Measurements from ENCODE around the gene HKDC1.
"Not testable (repeated sequence)": the region's sequence is repeated elsewhere in the genome, so short reads cannot be mapped to it uniquely, and the experiment has no call there.

Gene HKDC1, protein sequence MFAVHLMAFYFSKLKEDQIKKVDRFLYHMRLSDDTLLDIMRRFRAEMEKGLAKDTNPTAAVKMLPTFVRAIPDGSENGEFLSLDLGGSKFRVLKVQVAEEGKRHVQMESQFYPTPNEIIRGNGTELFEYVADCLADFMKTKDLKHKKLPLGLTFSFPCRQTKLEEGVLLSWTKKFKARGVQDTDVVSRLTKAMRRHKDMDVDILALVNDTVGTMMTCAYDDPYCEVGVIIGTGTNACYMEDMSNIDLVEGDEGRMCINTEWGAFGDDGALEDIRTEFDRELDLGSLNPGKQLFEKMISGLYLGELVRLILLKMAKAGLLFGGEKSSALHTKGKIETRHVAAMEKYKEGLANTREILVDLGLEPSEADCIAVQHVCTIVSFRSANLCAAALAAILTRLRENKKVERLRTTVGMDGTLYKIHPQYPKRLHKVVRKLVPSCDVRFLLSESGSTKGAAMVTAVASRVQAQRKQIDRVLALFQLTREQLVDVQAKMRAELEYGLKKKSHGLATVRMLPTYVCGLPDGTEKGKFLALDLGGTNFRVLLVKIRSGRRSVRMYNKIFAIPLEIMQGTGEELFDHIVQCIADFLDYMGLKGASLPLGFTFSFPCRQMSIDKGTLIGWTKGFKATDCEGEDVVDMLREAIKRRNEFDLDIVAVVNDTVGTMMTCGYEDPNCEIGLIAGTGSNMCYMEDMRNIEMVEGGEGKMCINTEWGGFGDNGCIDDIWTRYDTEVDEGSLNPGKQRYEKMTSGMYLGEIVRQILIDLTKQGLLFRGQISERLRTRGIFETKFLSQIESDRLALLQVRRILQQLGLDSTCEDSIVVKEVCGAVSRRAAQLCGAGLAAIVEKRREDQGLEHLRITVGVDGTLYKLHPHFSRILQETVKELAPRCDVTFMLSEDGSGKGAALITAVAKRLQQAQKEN

DNA sequence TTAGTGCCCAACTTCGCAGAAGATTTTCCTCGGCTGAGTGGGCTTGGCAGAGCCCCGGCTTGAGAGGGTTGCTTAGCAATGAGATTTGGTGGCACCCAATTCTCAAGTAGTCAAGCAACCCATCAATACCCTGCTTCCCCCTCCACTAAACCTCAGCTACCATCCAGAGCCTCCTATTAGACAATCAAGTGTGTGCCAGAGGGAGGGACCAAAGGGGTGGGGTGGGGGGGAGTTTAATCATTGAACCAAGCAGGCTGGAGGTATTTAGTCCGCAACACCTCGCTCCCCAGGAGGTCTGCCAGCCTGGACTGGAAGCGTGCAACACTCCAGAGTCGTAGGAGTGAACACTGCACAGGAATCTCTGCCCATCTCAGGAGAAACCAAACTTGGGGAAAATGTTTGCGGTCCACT is at the start of gene HKDC1:
Gene HKDC1 (plus strand): TSS at position 292 of the 411 bp plus-strand sequence. CDS start 104 bp downstream, at position 396.
- DNase-seq (ENCODE audit: low read depth in 2 of 2) = no peak

GRCh38 chr10:69172241-69172982 is 47.7 kb upstream of the HKDC1 start:
- no peak for DNase-seq (ENCODE audit: low read depth in 2 of 2)

DNA sequence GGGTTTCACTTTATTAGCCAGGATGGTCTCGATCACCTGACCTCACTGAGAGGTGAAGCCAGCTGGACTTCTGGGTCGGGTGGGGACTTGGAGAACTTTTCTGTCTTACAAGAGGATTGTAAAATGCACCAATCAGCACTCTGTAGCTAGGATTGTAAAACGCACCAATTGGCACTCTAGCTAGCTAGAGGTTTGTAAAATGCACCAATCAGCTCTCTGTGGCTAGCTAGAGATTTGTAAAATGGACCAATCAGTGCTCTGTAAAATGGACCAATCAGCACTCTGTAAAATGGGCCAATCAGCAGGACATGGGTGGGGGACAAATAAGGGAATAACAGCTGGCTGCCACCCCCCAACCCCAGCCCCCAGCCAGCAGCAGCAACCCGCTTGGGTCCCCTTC is 44.8 kb upstream of the HKDC1 start:
- DNase-seq (ENCODE audit: low read depth in 2 of 2) = not testable (repeated sequence)

- DNase-seq (ENCODE audit: low read depth in 2 of 2) = no peak
Measured at GRCh38 chr10:69176823-69177222, 43.3 kb upstream of the HKDC1 start.

DNA sequence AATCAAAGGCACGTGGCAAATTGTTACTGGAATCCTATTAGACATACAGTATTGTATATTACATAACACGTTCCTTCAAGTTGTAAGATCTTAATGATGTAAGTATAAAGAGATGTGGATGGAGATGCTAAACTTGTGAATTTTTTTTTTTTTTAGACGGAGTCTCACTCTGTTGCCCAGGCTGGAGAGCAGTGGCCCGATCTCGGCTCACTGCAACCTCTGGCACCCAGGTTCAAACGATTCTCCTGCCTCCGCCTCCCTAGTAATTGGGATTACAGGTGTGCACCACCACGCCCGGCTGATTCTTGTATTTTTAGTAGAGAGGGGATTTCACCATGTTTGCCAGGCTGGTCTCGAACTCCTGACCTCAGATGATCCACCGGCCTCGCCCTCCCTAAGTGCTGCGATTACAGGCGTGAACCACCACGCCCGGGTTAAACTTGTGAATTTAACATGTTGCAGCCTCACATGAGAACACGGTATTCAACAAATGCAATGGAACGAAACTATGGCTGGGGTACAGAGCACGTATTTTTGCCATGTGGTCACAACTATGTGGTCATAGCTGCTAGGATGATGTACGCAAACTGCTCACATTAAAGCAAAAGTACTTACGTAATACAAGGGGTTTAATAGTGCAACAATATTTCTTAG is 40.9 kb upstream of the HKDC1 start:
- peak in 1 of 2 donors; percentile 4 for DNase-seq (ENCODE audit: low read depth in 2 of 2)

DNA sequence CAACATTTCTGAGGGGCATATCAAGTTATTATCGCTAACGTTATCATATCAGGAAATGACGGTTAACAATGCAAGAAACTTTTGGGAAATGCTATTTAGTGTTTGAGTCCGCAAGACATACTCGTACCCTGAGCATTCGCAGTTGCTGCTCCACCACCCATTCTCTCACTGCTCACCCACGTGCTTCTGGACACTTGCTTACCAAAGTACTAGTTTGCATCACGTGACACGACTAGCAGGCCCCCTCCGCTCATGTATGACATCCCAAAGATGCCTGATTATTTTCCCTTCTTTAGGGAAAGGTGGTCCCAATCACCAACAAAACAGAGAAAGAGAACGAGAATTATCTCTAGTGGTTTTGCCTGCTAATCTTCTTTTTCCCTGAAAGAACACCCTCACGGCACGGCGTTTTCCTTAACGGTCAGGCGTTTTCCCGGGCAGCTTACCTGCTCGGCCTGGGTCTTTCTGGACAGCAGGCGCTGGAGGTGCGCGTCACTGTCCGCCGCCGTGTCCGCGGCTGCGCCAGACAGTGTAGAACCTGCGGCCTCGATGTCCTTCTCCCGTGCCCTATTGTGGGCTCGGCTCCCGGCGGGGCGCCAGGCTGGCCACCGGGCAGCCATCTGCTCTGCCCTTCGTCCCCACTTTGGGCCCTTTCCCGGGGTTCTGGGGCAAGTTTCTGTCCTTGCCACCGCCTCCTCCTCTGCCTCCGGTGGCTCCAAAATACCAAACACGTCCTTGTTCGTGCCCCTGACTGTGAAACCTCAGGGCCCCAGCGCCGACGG is 40.2 kb upstream of the HKDC1 start, which contains the start of gene SUPV3L1:
Gene SUPV3L1 (plus strand): TSS at position 492 of the 782 bp plus-strand sequence. CDS start 58 bp downstream, at position 550.
- peak; percentile 73 to 82 for DNase-seq (ENCODE audit: low read depth in 2 of 2)

- no peak for DNase-seq (ENCODE audit: low read depth in 2 of 2)
Measured at GRCh38 chr10:69180525-69181204, 39.5 kb upstream of the HKDC1 start.

DNA sequence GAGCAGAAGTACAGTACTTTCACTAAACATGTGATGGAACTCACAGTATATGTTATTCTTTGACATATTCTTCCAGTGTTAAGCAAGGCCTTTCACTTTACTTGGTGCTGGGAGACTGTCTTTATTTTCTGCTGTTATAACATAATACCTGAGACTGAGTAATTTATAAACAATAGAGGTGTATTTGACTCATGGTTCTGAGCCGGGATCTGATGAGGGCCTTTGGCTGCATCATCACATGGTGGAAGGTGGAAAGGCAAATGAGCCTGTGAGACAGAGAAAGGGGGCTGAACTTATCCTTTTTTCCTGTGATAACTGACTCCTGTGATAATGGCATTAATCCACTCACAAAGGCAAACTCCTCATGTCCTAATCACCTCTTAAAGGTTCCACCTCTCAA is 38.7 kb upstream of the HKDC1 start:
- DNase-seq (ENCODE audit: low read depth in 2 of 2) = no peak

- no peak for DNase-seq (ENCODE audit: low read depth in 2 of 2)
Measured at GRCh38 chr10:69182005-69182404, 38.1 kb upstream of the HKDC1 start.

GRCh38 chr10:69186524-69186923 is 33.6 kb upstream of the HKDC1 start:
- no peak for DNase-seq (ENCODE audit: low read depth in 2 of 2)

DNA sequence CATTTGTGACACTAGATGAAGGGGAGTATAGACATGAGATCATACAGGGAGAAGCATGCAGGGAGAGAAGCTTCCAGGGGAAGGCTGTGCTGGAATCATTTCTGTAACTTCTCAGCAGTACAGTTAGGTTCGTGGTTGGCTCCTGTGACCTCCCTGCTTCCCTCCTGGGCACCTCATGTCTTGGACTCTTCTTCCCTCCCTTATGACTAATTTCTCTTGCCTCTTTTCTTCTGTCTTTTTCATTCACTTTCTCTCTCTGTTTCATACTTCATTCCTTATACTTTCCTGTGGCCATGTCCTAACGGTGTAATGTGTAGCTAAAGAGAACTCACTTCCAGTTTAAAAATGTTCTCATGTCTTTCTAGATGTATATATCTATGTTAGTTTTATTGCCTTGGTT is 19.1 kb upstream of the HKDC1 start:
- no peak for DNase-seq (ENCODE audit: low read depth in 2 of 2)

GRCh38 chr10:69202332-69202731 is 17.8 kb upstream of the HKDC1 start:
- no peak for DNase-seq (ENCODE audit: low read depth in 2 of 2)

DNA sequence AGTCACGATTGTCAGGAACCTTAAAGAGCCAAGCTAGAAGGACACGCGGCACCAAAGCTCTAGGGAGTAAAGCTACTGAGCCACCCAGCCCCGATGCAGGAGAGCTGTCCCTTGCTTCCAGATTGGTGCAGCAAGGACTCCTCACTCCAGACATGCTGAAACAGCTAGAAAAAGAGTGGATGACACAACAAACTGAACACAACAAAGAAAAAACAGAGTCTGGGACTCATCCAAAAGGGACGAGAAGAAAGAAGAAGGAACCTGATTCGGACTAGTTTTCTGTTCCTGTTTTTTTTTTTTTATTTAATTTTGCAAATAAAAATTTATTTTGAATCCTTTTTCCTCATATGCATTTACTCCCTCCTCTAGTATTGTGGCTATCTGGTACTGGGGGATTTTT is 11.4 kb upstream of the HKDC1 start:
- DNase-seq (ENCODE audit: low read depth in 2 of 2) = no peak

DNA sequence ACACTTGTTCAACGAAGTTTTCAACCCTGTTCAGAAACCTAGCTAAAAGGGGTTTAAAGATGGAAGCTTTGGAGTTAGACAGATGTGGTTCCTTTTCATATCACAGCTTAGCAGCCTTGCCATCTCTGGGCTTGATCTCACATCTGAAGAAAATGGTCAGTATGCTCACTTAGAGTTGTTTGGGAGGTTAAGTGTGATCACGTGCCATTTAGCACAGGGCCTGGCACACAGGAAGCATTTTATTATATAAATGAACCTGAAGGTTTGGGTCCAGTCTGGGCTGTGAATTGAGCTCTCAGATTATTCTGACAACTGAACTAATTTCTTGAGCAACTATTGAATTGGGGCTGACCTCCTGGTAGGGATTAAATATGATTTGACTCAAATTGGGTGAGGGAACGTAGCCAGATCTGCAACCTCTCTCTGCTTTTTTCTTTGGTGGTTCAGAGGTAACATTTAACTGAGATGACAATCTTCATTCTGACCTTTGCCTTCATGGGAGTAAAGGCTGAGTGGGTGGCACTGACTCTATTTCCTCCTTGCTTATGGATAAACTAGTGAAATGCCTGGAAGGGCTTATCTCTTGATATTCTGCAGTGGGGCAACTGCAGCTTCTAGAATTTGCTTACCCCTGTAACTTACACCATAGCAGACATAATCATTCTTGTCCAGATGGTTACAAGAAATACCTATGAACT is 10.2 kb upstream of the HKDC1 start:
- no peak for DNase-seq (ENCODE audit: low read depth in 2 of 2)

DNA sequence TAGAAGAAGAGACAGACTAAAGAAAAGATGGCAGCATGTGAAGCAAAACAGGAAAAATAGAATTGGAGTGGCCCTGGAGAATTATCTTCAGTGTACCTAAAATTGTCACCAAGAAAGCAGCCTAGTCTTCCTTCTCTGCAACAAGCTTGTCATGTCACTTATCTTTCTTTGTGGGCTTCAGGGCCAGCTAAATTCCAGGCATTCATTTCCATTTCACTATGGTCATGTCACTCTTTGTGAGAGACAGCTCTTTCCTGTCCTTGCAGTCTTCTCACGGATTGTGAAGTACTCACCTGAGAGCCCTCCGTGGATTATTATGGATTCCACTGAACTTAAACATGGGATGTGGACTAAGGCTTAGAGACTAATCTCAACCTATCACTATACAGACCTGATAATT is 9.0 kb upstream of the HKDC1 start:
- DNase-seq (ENCODE audit: low read depth in 2 of 2) = no peak

- no peak for DNase-seq (ENCODE audit: low read depth in 2 of 2)
Measured at GRCh38 chr10:69211524-69211923, 8.6 kb upstream of the HKDC1 start.

DNA sequence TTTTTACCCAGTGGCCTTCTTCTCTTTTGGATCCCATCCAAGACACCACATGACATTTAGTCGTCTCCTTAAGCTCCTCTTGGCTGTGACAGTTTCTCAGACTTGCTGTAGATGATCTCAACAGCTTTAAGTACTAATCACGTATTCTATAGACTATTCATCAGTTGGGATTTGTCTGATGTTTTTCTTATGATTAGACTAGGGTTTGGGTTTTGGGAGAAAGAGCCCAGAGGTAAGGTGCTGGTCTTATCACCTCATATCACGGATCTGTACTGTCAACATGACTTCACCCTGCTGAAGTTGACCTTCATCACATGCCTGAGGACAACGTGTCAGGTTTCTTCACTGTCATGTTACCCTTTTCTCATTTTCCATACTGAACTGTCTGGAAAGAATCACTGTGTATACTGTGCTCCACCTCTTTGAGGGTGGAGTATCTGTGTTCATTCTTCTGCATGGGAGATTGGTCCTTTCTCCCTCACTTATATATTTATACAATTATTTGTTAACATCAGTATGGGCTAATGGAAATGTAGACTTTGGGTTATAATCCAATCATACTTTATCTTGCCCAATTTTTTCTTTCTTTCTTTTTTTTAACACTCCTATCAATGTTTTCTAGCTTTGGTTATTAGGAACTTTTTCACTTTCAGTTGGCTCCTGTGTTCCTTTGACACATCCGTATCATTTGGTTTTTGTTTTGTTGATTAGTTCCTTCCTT is 6.4 kb upstream of the HKDC1 start:
- no peak for DNase-seq (ENCODE audit: low read depth in 2 of 2)

DNA sequence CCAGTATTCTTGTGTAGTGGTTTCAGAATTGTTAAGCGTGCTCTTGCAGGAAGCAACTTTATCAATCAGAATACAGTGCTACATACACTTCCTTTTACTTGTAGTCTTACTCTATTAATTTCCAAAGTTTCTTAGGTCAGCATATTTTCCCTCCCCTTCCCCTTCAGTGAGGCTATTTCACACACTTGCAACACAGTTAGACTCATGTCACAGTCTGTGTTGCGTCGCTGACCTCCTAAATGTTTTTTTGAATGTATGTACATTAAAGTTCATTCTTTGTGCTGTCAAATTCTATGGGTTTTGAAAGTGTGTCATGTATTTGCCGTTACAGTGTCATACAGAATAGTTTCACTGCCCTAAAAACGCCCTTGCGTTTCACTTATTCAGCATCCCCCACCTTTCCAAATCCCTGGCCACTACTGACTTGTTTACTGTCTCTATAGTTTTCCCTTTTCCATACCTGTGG is 5.4 kb upstream of the HKDC1 start:
- no peak for DNase-seq (ENCODE audit: low read depth in 2 of 2)

Measured in stimulated activated CD8-positive, alpha-beta memory T cell treated with anti-CD3 and anti-CD28 coated beads, Interleukin-2, amount 100 ng/mL, for 48 hours (primary cell).